D721Med (cell line): ENCODE results near the gene OPA1.

Source experiments
- DNase-seq: peaks from one replicate; pipeline ENCODE4 v3.0.0; 2011; ENCODE audit warnings: low spot score; ENCODE audit not compliant: insufficient read length
- FAIRE-seq: peaks from 2 replicates; lab custom pipeline; 2011; peaks lifted over from hg19 to GRCh38; lab: Jason Lieb, UNC
- TF ChIP-seq, protein P1 (sequence below): IDR thresholded peaks from 2 replicates; pipeline ENCODE4 v1.5.1; 2012; ENCODE audit warnings: mild to moderate bottlenecking, control low read depth; ENCODE audit not compliant: insufficient read depth; ENCODE audit errors: missing control alignments

OPA1 gene

DNA sequence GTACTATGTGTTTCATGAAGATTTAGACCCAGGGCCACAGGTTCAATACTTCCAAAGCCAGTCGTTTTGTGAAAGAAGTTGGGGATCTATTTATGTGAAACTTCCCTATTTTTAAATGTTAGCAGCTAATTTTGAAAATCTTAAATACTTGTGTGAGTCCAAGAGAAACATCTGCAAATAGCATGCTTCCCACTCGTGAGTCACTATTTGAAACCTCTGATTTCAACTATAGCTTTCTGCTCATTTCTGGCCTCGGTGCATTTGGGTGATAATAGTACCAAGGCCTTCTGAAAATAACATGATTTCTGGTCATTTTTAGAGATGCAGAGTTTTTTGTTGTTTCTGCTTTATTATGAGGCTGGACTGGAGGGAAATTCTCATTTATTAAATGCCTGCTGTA, 110.0 kb downstream of the OPA1 start:
- TF ChIP-seq, protein P1, sequence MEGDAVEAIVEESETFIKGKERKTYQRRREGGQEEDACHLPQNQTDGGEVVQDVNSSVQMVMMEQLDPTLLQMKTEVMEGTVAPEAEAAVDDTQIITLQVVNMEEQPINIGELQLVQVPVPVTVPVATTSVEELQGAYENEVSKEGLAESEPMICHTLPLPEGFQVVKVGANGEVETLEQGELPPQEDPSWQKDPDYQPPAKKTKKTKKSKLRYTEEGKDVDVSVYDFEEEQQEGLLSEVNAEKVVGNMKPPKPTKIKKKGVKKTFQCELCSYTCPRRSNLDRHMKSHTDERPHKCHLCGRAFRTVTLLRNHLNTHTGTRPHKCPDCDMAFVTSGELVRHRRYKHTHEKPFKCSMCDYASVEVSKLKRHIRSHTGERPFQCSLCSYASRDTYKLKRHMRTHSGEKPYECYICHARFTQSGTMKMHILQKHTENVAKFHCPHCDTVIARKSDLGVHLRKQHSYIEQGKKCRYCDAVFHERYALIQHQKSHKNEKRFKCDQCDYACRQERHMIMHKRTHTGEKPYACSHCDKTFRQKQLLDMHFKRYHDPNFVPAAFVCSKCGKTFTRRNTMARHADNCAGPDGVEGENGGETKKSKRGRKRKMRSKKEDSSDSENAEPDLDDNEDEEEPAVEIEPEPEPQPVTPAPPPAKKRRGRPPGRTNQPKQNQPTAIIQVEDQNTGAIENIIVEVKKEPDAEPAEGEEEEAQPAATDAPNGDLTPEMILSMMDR, result no peak
- FAIRE-seq (no peak), DNase-seq (no peak)

DNA sequence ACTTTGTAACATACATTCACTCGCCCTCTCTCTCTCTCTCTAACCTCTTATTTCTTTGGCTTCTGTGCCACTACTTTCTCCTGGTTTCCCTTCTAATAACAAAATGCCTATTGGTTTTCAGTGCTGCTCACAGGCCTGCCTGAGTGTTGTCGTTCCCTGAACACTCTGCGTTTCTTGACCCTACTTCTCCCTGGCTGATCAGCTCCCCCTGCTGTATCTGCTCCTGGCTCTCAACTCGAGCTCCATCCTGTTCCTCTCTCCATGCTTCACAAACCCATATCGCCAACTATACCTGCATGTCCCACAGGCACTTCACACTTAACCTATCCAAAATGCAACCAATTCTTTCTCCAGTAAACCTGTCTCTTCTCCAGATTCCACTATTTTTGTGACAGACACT, 111.4 kb downstream of the OPA1 start:
- DNase-seq, result no peak
- TF ChIP-seq, protein P1, result no peak
- no peak for FAIRE-seq

DNA sequence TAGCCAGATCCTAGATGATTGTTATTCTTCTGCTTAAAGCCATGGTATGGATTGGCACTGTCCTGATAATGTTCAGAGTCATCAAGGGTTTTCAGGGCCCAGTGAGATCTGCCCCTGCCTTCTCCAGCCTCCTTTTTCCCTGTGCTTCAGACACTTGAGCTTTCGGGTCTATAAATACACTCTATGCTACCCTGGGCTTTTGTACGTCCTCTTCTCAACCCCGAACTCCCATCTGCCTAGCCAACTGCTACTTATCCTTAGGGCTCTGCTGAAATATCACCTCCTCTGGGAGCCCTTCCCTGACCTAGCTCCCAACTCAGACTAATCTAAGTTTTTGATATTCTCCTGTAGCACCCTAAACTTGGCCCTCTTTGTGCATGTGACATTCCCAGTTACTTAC, 115.3 kb downstream of the OPA1 start:
- no peak for DNase-seq
- no peak for FAIRE-seq
- TF ChIP-seq, protein P1, result no peak

DNA sequence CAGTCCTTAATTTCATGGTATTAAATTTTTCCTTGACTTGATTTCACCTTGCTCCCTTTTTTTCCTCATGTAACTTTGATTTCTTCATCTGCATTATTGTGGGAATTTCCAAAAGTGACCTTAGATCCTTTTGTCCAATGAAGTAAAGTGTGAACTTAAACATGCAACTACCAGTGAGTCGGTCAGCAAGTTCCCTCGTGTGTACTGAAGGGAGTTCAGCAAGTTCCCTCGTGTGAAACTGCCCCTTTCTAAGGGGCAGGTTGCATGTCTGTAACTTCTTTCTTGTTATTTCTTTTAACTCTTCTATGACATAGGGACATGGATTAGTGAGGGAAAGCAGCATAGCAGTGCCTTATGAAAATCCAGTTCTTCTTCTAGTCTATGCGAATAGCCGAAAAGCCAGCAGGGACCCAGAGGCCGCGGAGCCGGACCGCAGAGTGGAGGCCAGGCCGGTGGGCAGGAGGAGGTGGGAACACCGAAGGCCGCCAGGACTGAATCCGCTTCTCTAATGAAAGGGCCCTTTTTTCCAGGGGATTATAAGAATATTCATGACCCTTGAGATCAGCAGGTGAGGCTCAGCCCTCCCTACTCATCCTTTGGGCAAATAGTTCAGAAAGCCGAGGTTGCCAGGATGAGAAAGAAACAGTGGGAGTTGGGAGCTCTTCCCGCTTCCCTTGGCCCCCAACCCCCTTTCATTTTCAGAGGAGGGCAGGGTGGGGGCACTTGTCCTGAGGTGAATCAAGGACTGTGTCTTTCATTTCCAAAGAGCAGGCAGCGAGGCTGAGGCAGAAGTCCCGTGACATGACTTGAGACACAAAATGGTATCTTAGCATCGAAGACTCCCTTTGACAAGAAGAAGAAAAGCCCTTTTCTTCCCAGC, 117.5 kb downstream of the OPA1 start:
- TF ChIP-seq, protein P1, result no peak

DNA sequence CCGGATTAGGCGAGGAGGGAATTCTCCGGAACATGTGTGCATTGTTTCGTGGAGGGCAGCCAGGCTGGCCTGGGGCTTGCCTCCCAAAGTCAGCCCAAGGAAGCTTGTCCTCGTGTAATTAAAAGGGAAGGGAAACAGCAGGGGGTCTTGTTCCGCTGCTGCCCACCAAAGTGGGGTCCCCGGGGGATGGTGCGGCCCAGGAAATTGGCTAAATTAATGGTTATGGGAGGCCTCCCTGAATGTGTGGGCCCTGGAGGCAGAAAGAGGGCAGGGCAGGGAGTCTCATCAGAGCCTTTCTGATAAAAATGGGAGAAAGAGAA, 118.1 kb downstream of the OPA1 start:
- FAIRE-seq (no peak), DNase-seq (no peak)
- TF ChIP-seq, protein P1, result no peak

More for the DNA sequence above, 117.5 kb downstream of the OPA1 start:
- DNase-seq (no peak), FAIRE-seq (no peak)

DNA sequence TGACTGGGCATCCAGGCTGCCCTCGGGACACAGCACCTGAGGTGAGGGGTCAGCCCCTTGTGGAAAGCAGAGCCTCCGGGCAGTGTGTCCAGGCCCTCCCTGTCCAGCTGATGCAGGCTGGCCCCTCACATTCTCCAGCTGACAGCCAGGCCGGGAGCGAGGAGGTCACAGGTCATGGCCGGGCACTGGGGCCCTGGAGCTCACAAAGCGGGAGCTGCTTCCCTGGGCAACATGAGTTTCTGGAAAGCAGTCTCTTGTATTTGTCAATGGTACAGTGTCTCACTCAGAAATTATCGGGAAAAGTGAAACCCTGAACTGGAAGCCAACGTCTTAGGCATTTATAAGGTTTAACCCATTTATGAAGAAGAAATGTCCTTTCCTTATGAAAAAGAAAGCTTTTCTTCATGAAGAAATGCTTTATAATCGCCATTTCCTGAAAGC, 118.5 kb downstream of the OPA1 start:
- DNase-seq (no peak), FAIRE-seq (no peak)
- TF ChIP-seq, protein P1, result no peak

DNA sequence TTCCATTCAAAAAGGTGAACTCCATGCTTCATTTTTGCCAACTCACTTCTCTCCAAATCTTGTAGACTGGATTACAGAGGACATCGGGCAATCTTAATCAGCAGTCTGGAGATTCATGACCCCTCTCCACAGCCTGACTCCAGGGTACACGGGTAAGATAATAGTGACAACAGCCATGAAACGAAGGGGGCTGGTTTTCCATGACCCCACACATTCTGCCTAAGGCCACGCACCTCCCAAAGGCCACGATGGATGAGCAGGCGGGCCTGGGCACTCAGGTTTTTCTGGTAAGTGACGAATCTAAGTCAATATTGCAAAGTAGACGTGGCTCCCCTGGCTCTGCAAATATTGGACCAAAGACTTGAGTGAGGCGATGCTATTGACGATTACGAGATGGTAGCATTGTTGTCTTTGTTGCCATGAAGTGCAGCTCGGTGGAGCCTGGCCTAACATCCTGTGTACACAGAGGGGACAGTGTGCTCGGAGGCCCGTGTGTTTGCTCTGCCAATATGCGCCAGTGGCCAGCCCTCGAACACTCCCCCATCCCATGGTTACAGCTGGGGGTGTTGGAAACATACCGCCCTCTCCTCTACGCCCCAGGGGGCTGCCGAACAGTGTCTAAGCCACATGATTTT, 119.1 kb downstream of the OPA1 start:
- TF ChIP-seq, protein P1, result no peak
- FAIRE-seq (no peak), DNase-seq (no peak)
